NCI-H2029 treated with DMSO at 0.1 percent for 48 hours (cell line): Measurements from ENCODE around the gene NUP133.
"Not testable (repeated sequence)": the region's sequence is repeated elsewhere in the genome, so short reads cannot be mapped to it uniquely, and the experiment has no call there.

ENCODE experiments used
- DNase-seq: peaks from one replicate; lab custom pipeline; 2025; lab: John Stamatoyannopoulos, UW

NUP133 gene

DNA sequence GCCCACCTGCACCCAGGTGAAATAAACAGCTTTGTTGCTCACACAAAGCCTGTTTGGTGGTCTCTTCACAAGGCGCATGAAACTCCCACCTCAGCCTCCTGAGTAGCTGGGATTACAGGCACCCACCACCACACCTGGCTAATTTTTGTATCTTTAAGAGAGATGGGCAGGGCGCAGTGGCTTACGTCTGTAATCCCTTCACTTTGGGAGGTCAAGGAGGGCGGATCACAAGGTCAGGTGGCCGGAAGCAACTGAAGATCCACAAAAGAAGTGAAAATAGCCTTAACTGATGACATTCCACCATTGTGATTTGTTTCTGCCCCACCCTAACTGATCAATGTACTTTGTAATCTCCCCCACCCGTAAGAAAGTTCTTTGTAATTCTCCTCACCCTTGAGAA, 89.6 kb downstream of the NUP133 start:
- not testable (repeated sequence) for DNase-seq

DNA sequence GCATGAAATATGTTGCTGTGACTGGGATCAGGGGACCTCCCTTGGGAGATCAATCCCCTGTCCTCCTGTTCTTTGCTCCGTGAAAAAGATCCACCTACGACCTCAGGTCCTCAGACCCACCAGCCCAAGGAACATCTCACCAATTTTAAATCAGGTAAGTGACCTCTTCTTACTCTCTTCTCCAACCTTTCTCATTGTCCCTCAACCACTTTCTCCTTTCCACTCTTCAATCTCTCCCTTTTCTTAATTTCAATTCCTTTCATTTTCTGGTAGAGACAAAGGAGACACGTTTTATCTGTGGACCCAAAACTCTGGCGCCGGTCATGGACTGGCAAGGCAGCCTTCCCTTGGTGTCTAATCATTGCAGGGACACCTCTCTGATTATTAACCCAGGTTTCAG, 95.3 kb downstream of the NUP133 start:
- not testable (repeated sequence) for DNase-seq

DNA sequence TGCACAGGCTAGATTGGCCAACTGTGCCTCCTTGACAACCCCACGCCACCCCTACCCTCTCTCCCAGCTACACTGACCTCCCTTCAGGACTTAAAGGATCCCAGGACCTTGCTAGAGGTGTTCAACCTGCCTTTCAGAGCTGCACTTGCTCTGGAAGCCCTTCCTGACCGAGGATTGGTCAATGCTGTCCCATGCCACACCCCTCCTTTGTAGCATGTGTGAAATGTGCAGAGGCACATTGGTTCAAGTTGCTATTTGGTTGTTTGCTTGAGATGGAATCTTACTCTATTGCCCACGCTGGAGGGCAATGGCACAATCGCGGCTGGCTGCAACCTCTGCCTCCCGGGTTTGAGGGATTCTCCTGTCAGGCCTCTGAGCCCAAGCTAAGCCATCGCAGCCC, 96.1 kb downstream of the NUP133 start:
- no peak for DNase-seq

DNA sequence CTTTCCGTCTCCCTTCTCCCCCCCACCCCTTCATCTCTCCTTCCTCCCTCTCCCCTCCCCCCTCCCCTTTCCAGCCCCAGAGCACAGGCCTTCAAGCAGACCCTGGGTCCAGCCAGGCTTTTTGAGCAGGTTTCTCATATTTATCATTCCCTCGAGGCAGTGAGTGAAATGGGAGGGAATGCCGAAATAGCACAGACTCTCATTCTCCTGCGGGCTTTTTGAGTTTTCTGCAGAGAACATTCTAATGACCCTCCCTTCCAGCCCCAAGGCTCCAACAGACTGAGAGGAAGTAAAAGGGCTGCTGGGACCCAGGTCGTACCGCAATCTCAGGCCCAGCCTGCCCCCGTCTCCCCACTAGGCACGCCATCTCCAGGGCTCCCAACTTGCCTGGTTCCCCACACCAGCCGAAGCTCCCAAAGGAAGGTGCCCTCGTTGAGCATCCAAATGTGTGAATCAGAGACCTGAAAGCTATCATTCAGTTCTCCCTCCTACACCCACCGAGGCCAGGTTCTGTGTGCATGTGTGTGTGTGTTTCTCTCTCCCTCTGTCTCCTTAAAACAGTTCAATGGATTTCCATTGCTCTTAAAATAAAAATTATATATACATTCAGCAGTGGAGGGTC, 96.6 kb downstream of the NUP133 start:
- no peak for DNase-seq

DNA sequence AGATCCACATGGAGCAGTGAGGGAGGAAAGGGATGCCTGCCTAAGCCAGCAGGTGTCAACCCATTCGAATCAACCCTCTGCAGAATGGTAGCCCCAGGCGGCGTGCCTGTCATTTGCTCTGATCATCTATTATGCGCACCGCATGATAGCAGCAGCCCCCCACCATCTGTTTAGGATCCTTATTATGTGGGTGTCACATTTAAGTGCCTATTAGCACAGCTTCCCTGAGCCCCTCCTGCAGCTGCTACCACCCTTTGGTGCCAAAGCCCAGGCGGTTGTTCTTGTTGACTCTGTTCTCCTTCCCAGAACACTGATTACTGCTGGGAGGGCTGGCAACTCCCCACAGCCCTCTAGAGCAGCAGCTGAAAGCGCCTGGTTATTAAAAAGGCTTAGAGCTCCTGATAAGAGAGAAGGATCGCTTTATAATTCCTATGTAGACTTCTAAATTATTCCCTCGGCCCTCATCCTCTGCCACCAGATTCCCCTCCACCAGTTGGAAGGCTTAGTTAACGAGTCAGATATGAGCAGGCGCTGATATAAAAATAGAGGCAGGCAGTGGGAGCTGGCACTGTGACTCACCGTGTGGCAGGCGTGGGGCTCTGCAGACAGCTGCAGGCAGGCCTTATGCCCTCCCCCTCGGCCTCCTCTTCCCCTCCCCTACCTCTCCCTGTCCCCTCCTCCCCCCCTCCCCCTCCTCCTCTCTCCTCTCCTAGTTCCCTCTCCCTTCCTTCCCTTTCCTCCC, 97.3 kb downstream of the NUP133 start:
- no peak for DNase-seq

DNA sequence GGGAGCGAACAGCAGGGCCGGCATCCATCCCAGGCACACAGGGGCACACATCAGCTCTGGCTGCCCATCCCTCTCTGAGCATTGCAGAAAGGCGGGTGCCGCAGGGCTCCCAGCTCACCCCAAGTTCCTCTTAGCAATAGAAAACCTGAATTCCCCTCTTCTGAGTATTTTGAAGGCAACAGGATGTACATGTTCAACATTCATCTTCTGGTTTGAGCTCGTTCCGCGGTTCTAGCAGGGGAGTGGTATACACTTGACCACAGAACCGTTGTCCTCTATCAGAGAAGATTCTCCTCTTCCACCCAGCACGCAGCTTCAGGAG, 97.8 kb downstream of the NUP133 start:
- DNase-seq: no peak

DNA sequence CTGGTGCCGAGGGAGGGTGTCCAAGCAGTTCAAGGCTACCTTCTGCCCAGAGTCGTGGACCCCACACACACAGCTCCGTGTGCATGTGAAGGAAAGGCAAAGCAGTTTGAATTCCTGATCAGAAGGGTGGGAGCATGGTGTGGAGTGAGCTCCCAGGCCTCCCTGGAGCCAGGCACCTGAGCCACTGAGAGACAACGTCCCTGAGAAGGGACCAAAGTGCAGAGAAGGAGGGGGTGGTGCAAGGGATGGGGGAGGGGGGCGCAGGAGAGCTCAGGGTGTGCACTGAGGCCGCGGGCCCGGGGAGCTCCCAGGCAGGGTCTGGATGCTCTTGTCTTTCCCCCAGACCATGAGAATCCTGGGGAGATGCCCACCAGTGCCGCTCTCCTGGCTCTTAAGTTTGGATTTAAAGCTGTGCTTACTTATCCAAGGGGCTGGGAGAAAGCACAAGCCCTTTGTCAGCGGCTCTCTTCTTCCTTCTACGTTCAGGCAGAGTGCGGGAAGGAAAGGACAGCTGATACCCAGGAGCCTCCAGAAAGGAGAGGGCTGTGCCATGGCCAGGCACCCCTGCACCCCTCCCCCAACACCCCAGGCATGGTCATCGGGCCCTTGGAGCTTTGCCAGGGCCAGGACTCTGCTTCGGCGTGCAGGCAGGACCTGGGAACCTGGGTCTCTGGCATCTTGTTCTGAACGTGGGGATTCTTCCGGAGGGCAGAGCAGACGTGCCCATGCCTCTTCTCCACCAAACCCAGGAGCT, 98.3 kb downstream of the NUP133 start:
- no peak for DNase-seq

DNA sequence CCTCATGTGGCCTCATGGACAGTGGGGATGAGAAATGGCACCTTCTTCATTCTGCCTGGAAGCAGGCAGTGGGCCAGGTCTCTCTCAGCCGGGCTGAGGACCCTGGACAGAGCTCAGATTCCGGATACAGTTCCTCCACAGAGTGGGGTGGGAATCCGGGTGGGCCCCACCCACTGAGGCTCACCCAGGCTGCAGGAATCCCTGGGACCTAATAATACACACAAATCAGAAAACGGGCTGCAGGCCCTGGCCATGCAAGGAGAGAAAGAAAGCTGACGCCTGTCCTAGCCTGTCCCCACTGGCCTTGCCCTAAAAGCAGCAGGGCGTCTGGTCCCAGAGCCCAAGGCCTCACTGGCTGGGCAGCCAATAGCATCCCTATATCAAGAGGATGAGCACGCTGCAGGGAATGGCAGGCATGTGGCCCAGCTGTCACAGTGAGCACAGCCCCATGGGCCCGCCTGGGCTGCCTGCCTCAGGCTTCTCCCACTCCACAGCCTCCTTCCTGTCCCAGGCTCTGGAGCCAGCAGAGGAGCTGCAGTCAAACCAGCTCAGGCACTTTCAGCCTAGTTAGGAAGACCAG, 99.6 kb downstream of the NUP133 start:
- no peak for DNase-seq

DNA sequence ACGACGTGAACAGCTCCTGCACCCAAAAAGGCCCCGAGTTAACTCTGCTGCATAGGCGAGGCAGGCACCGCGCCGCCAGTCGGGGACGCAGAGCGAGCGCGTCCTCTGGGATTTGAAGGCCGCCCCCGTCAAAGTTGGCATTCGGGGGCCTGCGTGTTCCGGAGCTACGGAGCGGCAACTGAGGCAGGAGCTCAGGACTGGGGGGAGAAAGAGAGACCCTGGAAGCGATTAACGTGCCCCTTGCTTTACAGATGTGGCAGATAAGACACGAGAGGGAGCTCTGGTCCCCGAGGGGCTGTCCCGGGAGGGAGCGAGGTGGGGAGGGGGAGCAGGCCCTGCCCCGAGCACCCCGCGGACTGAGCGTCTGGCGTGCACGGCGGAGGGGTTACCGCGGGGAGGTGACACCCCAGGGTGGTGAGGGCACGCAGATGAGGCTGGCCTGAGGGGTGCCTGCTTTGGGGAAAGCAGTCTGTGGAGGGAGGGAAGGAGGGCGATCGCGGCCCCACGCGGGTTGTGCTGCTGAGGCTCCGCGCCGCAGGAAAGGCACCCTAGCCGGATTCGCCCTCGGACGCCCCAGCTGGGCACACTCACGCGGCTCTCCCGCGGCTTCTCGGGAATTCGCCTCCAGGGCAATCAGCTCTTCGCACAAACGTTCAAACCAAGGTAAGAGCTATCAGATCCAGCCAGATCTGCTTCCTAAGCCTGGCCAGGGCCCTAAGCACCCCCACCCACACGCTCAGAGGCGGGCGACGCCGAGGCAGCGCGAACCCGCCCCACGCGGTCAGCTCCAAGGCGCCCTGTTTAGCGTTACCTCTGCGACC, 100.7 kb downstream of the NUP133 start:
- DNase-seq: no peak

DNA sequence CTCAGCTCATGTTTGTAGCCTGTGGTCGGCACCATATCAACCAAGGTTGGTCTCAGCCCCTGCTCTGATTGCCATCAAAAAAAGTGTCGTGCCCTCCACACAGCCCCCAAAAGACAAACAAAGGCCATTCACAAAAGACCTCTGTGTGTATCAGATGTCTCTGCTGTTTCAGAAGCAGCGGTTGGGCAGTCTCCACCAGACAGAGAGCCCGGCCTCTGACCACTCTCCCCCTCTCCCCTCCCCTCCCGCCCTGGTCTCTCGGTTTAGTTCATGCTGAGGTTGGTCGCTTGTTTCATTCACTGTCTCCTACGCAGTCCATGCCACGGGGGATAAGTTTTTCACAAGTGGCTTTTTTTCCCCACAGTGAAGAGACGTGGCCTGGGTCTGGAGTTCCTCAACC, 101.3 kb downstream of the NUP133 start:
- DNase-seq: no peak

DNA sequence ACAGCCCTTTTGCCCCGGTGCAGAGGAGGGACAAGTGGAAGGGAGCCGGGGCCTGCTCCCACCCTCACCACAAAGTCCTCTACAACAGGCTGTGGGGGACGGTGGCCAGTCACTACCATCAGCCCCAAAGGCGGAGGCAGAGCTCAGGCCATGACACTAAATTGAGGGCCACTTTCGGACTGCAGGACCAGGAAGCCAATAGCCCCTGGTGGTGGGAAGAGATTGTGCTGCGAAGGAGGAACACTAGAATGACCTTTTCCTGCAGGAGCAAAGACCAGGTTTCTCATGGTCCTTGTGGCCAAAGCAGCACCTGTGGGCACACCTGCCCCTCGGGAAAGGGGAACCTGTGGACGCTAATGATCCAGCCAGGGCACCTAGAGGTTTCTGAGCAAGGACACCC, 104.6 kb downstream of the NUP133 start:
- DNase-seq: no peak

DNA sequence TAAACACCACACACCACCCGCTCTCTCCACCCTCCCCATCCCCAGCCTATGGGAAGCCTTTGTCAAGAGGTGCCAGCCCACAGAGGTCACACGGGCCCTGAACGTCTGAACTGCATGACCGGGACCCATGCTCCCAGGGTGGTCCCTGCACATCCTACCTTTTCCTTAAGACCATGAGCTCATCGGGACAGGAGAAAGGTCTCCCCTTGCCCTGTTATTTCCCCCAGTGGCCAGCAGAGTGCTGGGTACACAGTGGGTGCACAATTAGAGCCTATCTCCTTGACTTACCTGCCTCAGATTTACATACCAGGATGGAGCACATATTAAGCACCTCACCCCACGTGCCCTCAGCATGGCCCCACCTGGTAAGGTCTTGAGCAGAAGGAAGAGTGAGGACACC, 105.1 kb downstream of the NUP133 start:
- no peak for DNase-seq

DNA sequence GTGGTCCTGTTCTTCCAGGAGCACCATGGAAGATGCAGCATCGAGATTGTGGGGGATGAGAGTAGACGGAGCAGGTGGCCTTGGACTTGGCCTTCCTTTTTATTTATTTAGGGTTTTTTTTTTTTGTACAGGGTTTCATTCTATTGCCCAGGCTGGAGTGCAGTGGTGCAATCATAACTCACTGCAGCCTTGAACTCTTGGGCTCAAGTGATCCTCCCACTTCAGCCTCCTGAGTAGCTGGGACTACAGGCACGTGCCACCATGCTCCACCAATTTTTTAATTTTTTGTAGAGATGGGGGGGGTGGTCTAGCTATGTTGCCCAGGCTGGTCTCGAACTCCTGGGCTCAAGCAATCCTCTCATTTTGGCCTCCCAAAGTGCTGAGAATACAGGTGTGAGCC, 105.8 kb downstream of the NUP133 start:
- not testable (repeated sequence) for DNase-seq

DNA sequence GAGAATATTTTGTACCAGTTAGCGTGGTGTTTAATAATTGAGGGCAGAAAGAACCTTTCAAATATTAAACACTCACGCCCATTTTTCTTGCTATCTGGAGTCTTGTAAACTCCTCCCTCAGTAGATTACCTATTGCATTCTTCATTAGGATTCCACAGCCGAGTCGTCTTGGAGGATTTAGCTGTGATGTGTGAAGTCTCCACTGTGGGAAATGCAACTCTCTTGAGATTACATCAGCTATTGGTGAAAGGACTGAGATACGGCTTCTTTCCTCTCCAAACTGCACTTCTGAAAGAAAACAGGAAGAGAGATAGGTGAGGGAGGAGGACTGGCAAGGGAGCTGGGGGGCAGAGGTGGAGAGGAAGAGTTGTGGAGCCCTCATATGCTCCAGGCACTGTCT, 110.4 kb downstream of the NUP133 start:
- DNase-seq: no peak

DNA sequence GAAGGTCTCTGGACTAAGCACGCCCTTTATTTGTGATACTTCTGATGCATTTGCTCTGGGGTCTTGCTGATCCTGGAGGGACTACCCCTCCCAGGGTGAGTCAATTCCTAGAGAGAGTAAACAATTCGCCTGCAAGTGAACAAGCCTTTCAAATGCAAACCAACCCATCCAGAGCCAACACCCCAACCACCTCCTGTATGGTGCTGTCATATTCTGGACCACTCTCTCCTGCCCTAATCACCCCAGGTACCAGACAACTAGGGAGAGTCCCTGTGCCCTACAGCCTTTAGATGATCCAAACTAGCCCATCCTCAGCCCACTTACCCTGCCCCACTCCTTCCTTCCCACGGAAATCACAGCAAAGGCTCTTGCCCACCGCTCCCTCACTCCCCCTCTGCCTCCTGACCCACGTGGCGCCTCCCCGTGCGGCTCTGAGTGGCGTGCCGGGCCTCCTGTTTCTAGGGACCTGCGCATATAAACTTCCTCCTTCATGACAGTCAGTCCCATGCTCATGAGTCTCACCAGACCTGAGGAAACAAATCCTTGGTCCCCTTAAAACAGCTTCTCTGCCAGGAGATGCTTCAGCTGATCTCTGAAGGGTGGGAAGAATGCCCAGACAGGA, 111.4 kb downstream of the NUP133 start:
- no peak for DNase-seq

DNA sequence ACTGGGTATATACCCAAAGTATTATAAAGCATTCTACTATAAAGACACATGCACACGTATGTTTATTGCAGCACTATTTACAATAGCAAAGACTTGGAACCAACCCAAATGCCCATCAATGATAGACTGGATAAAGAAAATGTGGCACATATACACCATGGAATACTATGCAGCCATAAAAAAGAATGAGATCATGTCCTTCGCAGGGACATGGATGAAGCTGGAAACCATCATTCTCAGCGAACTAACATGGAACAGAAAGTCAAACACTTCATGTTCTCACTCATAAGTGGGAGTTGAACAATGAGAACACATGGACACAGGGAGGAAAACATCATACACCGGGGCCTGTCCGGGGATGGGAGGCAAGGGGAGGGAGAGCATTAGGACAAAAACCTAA, 113.6 kb downstream of the NUP133 start:
- DNase-seq: not testable (repeated sequence)

DNA sequence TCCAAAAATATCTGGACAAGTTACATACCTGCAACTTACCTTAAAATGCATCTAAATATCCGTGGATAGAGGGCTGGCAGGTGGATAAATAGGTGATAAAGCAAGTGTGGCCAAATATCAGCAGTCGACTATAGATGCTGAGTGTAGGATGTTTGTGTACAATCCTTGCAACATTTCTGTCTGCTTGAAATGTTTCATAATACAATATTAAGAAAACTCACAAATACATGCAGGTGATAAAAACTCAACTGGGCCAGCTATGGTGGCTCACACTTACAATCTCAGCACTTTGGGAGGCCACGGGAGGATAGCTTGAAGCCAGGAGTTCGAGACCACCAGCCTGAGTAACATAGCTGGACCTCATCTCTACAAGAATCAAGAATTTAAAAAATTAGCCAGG, 115.2 kb downstream of the NUP133 start:
- no peak for DNase-seq
